Vagina (tissue), 2 donors: Measurements from ENCODE around the gene FIBCD1. TPM values are rescaled to one million over a fixed set of nuclear protein-coding genes. Genes with fewer than 3 reads are reported as not detected.

ENCODE experiments used
- DNase-seq, 2 donors: peaks; one replicate each; pipeline ENCODE4 v3.0.0-alpha.2; 2017; ENCODE audit errors: extremely low spot score in 2 of 2
- H3K27ac ChIP-seq: fragments of 200-600 bp; sonication (generic); one replicate; pipeline ENCODE4 v1.5.1; 2019
- H3K27me3 ChIP-seq: fragments of 200-600 bp; sonication (generic); one replicate; pipeline ENCODE4 v1.5.1; 2019
- H3K36me3 ChIP-seq, 2 donors: fragments of 200-600 bp; sonication (generic); one replicate each; pipeline ENCODE4 v1.5.1; 2017 to 2019
- H3K4me1 ChIP-seq: fragments of 200-600 bp; sonication (generic); one replicate; pipeline ENCODE4 v1.5.1; 2019
- H3K4me3 ChIP-seq, 2 donors: fragments of 200-600 bp; sonication (generic); 1 replicate in 1 of 2; 2 replicates in 1 of 2; pipeline ENCODE4 v1.5.1; 2016 to 2019
- H3K9me3 ChIP-seq: fragments of 200-600 bp; sonication (generic); one replicate; pipeline ENCODE4 v1.5.1; 2019
- CTCF ChIP-seq, 3 experiments: fragments of 450-650 bp in 2 of 3; fragments of 200-600 bp in 1 of 3; sonication (generic) in 1 of 3; IDR thresholded peaks; one replicate each; pipeline ENCODE4 v1.5.1; 2017 to 2019; ENCODE audit warnings: antibody characterized with exemption in 3 of 3, mild to moderate bottlenecking in 2 of 3, moderate library complexity in 2 of 3
- POLR2A ChIP-seq, 2 donors: fragments of 450-650 bp; IDR thresholded peaks; one replicate each; pipeline ENCODE4 v1.6.1; 2017; ENCODE audit warnings: antibody characterized with exemption in 2 of 2, mild to moderate bottlenecking in 2 of 2, moderate library complexity in 2 of 2
- POLR2AphosphoS5 ChIP-seq, 2 donors: sonication (generic); formaldehyde crosslinking; IDR thresholded peaks; one replicate each; pipeline ENCODE4 v1.9.0; 2017; ENCODE audit warnings: antibody characterized with exemption in 2 of 2, mild to moderate bottlenecking in 2 of 2, low read depth in 1 of 2; ENCODE audit not compliant: insufficient read depth in 1 of 2
- intact Hi-C: fragments of 100-400 bp; cut with DNase I; formaldehyde crosslinking; loops from one replicate; pipeline ENCODE4 v1.15.1; 2023
- total RNA-seq: library from RNA; depleted of rRNA; stranded (reverse); fragments of >200 nt; gene quantifications from one replicate; pipeline ENCODE4 v1.2.3, GENCODE V29; 2016

The FIBCD1 gene
- total RNA-seq, 1 donor from 2014 or later, result not detected

GRCh38 chr9:130979591-130980385 lies 40.7 kb upstream of the FIBCD1 start:
- no peak for DNase-seq
- TF ChIP-seq POLR2A (IDR thresholded peaks at IDR 0.05), result no peak
- TF ChIP-seq POLR2AphosphoS5 (IDR thresholded peaks at IDR 0.05; ENCODE audit: insufficient read depth in 1 of 2, low read depth in 1 of 2), result no peak
- no peak for TF ChIP-seq CTCF (IDR thresholded peaks at IDR 0.05)
- no peaks in the 10 kb centered on the region for H3K36me3 ChIP-seq
- no peak overlapping the region for H3K4me3 ChIP-seq
- no peaks in the 10 kb centered on the region for H3K4me1 ChIP-seq
- H3K9me3 ChIP-seq, result no peaks in the 10 kb centered on the region
- intact Hi-C loops, result no loop called here
- no peaks in the 10 kb centered on the region for H3K27me3 ChIP-seq
- no peak overlapping the region for H3K27ac ChIP-seq

- Histone ChIP-seq H3K36me3 (no peaks in the 10 kb centered on the region), H3K27me3 (no peaks in the 10 kb centered on the region), H3K27ac (no peak overlapping the region), H3K4me3 (no peak overlapping the region), H3K4me1 (no peaks in the 10 kb centered on the region), H3K9me3 (no peaks in the 10 kb centered on the region)
- no peak for TF ChIP-seq POLR2A (IDR thresholded peaks at IDR 0.05)
- TF ChIP-seq POLR2AphosphoS5 (IDR thresholded peaks at IDR 0.05; ENCODE audit: insufficient read depth in 1 of 2, low read depth in 1 of 2), result no peak
- TF ChIP-seq CTCF (IDR thresholded peaks at IDR 0.05), result no peak
- intact Hi-C loops, result no loop called here
- DNase-seq, result no peak
Observed at GRCh38 chr9:130977811-130978221, 38.8 kb upstream of the FIBCD1 start.

- Histone ChIP-seq H3K36me3 (no peaks in the 10 kb centered on the region), H3K9me3 (no peaks in the 10 kb centered on the region), H3K27ac (no peak overlapping the region), H3K4me3 (no peak overlapping the region), H3K4me1 (no peaks in the 10 kb centered on the region), H3K27me3 (no peaks in the 10 kb centered on the region)
- TF ChIP-seq CTCF (IDR thresholded peaks at IDR 0.05) (no peak), POLR2AphosphoS5 (IDR thresholded peaks at IDR 0.05; ENCODE audit: insufficient read depth in 1 of 2, low read depth in 1 of 2) (no peak), POLR2A (IDR thresholded peaks at IDR 0.05) (no peak)
- intact Hi-C loops, result no loop called here
- DNase-seq, result no peak
Observed at GRCh38 chr9:130975932-130976841, 37.1 kb upstream of the FIBCD1 start.

GRCh38 chr9:130975156-130975555 lies 36.1 kb upstream of the FIBCD1 start:
- TF ChIP-seq POLR2AphosphoS5 (IDR thresholded peaks at IDR 0.05; ENCODE audit: insufficient read depth in 1 of 2, low read depth in 1 of 2) (no peak), CTCF (IDR thresholded peaks at IDR 0.05) (no peak), POLR2A (IDR thresholded peaks at IDR 0.05) (no peak)
- no peak overlapping the region for H3K4me3 ChIP-seq
- no peak for DNase-seq
- H3K9me3 ChIP-seq, result no peaks in the 10 kb centered on the region
- H3K27ac ChIP-seq, result no peak overlapping the region
- no peaks in the 10 kb centered on the region for H3K4me1 ChIP-seq
- no peaks in the 10 kb centered on the region for H3K27me3 ChIP-seq
- intact Hi-C loops, result no loop called here
- H3K36me3 ChIP-seq, result no peaks in the 10 kb centered on the region
